Measurements from ENCODE around the gene PARP6.

The PARP6 gene

GRCh38 chr15:72233769-72234168 is 38.6 kb downstream of the PARP6 start:
- TF ChIP-seq CTCF (IDR thresholded peaks at IDR 0.05; ENCODE audit: low read length, missing control alignments): no peak
- DNase-seq (ENCODE audit: low read depth): no peak
- no peak overlapping the region for H3K4me3 ChIP-seq (replicated peaks; ENCODE audit: low read depth, low read length)

- H3K4me3 ChIP-seq (replicated peaks; ENCODE audit: low read depth, low read length): peak overlapping the region; percentile 95
- no peak for TF ChIP-seq CTCF (IDR thresholded peaks at IDR 0.05; ENCODE audit: low read length, missing control alignments)
- peak; percentile 78 for DNase-seq (ENCODE audit: low read depth)
Observed at GRCh38 chr15:72231833-72232478, 40.4 kb downstream of the PARP6 start.

GRCh38 chr15:72231066-72231832 is 41.1 kb downstream of the PARP6 start, which contains the start of gene PKM:
Gene PKM, minus strand, starts transcription at chr15:72231190. Its CDS starts 12,093 bp downstream, at chr15:72219097.
- DNase-seq (ENCODE audit: low read depth): peak; percentile 98
- TF ChIP-seq CTCF (IDR thresholded peaks at IDR 0.05; ENCODE audit: low read length, missing control alignments): no peak
- H3K4me3 ChIP-seq (replicated peaks; ENCODE audit: low read depth, low read length): peak within 1 kb of the TSS; percentile 95

GRCh38 chr15:72230197-72231065 is 41.9 kb downstream of the PARP6 start:
- TF ChIP-seq CTCF (IDR thresholded peaks at IDR 0.05; ENCODE audit: low read length, missing control alignments): no peak
- peak overlapping the region; percentile 95 for H3K4me3 ChIP-seq (replicated peaks; ENCODE audit: low read depth, low read length)
- DNase-seq (ENCODE audit: low read depth): peak; percentile 94

GRCh38 chr15:72229947-72230196 is 42.5 kb downstream of the PARP6 start:
- H3K4me3 ChIP-seq (replicated peaks; ENCODE audit: low read depth, low read length): peak overlapping the region; percentile 95
- TF ChIP-seq CTCF (IDR thresholded peaks at IDR 0.05; ENCODE audit: low read length, missing control alignments): no peak
- no peak for DNase-seq (ENCODE audit: low read depth)

- H3K4me3 ChIP-seq (replicated peaks; ENCODE audit: low read depth, low read length): peak overlapping the region; percentile 95
- DNase-seq (ENCODE audit: low read depth): peak; percentile 57
- no peak for TF ChIP-seq CTCF (IDR thresholded peaks at IDR 0.05; ENCODE audit: low read length, missing control alignments)
Observed at GRCh38 chr15:72229076-72229946, 43.0 kb downstream of the PARP6 start.

All from fibroblast of pulmonary artery (primary cell).